GM21825 (cell line): ENCODE results near the gene SMOC1.
"Not testable (repeated sequence)": the region's sequence is repeated elsewhere in the genome, so short reads cannot be mapped to it uniquely, and the experiment has no call there.

Experiments used
- ATAC-seq: cut with Tn5 transposase; IDR thresholded peaks from one replicate; pipeline ENCODE4 v1.9.1; 2021; ENCODE audit warnings: mild to moderate bottlenecking, moderate library complexity; ENCODE audit not compliant: unreplicated experiment

The SMOC1 gene

DNA sequence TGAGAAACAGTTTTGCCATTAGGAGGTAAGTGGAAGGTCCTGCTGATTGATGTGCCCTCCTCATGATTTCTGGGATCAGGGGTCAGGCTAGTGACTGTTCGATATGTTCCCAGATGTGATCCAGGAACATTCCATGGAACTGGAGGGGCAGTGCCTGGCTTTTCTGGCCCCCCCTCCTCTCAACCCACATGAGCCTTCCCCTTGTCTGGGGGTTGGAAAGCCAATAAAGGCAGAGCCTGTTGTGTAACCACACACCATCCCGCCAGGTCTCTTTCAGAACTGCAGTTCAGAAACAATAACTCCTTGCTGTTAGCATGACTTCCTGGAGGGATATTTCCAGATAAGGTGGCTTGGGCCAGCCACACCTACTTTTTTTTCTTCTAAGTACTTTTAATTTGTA, 17.8 kb downstream of the SMOC1 start:
- no peak for ATAC-seq

DNA sequence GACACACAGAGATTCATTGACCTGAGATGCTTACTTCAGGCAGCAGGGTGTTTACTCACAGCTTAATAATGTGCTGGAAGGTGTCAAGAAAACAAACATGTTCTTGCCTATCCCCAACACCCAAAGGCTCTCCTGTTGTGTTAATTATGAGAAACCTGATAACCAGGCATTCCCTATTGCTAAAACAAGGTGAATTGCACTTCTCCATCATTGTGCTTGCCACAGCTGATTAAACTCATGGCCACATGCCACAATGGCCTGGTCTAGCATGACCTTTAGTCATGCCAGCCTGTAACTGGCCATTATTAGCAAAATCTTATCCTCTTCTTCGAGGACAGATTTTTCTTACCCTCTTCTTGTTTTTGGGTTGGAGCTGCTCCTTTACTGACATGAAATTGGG, 21.4 kb downstream of the SMOC1 start:
- no peak for ATAC-seq

DNA sequence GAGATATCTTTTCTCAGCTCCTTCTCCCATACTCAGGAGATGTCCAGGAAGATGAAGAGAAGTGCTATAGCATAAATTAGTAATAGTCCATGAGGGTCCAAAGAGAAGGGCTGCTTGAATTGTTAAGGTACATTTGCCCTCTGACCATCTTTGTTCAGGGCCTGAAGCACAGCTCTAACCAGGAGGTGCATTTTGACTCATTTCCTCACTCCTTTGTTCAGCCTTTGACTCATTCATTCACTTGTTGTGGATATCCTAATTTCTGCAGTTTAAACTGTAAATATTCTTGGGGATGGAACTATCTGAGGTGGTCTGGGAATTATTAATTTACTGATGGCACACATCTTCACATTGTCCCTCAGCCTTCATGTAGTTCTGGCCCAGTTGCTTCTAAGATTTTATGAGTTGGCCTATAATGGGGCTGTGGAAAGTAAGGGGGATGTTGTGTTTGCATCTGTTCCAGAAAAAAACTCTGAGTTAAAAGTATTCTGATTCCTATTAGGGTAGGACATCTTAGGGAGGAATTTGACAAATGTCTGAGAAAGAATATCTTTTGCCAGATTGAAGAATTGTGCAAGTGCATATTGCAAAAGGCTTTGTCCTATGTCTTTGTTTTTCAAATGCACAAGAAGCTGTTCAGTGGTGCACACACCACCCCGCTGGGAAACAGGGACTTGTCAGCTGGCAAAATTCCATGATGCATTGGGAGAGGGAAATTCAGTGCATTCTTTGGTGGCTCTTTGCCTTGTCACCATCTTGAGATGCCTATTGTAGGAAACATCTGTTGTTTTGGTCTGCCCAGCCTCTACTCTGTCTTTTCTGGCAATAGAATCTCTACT, 22.1 kb downstream of the SMOC1 start:
- ATAC-seq = no peak

DNA sequence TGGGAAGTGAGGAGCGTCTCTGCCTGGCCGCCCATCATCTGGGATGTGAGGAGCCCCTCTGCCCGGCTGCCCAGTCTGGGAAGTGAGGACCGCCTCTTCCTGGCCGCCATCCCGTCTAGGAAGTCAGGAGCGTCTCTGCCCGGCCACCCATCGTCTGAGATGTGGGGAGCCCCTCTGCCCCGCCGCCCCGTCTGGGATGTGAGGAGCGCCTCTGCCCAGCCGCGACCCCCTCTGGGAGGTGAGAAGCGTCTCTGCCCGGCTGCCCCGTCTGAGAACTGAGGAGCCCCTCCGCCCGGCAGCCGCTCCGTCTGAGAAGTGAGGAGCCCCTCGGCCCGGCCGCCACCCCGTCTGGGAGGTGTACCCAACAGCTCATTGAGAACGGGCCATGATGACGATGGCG, 23.8 kb downstream of the SMOC1 start:
- ATAC-seq = not testable (repeated sequence)

DNA sequence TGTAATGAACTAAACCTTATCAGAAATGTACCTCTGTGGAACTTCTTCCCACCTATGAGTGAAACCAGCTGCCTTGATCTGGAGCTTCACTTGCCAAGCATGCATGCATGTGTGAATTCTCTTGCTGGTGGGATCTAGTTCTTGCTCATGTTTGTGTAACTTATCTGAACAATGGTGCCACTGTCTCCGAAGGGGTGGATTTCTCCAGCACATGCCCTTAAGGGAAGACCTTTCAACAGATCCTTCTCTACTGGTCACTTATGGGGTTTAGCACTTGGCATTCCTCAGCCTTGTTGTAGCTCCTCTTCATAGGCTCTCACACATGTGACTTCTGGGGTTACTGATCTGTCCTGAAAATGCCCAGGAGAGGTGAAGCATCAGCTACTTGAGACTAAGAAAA, 25.0 kb downstream of the SMOC1 start:
- no peak for ATAC-seq

DNA sequence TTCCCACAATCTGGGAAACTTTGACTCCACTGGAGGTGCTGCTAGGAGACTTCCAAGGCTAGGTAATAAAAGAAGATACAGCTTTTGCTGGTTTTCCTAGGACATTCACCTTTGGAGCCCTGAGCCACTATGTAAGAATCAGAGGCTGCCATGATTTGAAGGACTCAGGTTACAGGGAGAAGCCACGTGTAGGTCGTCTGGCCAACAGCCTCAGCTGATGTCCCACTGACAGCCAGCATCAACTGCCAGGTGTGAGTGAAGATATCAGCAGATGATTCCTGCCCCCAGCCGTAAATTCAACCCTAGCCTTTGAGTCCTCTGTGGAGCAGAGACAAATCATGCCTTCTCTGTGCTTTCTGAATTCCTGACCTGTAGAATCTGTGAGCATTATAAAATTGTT, 27.0 kb downstream of the SMOC1 start:
- no peak for ATAC-seq

DNA sequence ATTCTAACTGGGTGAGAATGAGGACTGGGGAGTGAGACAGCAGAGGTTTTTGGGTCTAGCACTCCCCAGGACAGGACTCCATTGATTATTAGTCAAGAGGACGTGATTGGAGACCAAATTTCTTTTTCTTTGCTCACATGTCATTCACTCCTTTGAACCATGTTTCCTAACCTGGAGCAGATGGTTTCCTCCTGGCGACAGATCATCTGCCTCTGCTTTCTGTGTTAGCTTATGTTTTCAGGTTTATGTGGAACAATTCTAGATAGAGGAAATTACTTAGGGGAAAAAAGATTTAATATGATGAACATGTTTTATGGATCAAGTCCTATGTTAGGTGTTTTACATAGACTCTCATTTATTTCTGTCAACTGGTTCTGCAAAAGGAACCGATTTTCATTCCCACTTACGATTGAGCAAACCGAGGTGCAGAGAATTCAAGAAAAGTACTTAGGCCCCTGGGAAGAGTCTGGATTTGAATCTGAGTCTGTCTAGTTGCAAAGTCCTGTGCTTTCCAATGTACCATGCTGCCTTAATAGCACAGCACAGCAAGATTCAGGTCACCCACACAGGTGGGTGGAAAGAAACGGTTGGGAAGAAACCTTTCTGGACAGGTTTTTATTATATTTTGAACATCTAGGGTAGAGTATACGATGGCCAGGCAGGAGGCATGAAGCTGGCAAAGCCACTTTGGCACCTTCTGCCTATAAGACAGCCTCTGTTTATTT, 30.8 kb downstream of the SMOC1 start:
- no peak for ATAC-seq

DNA sequence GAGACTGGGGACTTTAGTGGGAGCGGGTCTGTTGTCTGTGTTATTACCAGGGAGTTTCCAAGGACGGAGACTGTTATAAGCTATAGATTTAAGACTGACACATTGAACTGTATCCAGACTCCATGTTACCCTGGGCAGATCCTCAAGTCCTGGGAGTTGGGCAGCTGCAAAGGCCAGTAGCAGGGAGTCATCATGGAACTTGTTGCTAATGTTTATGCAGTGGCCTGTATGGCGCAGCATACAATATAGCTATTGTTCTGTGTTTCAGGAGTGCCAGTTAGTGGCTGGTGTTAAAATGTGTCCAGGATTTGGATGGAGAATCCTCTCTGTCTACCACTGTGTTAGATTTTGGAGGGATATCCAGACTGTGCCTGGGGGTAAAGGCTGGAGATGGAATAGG, 31.7 kb downstream of the SMOC1 start:
- no peak for ATAC-seq

DNA sequence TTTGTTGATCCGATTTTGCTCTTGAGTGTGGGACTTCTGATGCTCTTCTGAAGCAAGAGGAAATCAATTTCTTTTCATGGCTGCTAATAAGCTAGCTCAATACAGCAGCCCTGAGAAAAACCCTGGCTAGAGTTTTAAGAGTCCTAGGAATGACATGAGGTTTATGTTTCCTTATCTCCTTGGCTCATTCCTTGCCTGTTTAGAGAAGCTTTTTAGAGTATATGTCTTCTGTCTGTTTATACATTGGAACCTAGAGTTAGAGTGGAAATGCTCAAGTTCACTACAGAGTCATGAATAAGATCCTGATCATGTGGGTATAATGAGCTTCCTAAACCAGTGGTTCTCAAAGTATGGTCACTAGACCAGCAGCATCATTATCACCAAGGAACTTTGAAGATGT, 34.5 kb downstream of the SMOC1 start:
- ATAC-seq = no peak

DNA sequence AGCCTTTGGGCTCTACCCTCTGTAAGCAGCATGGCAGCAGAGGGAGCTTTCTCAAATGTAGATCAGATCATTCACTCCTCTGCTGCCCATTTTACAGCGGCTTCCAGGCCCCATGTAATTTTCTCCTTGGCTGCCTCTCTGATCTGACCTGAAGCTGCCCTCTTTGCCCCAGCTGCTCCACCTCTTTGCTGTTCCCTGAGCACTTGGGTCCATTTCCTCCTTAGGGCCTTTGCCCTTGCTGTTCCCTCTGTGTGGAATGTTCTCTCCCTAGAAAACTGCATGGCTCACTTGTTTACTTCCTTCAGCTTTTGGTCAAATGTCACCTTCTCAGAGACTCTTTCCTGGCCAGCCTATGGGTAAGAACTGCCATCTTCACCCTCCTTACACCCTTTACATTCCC, 37.2 kb downstream of the SMOC1 start:
- ATAC-seq = no peak

DNA sequence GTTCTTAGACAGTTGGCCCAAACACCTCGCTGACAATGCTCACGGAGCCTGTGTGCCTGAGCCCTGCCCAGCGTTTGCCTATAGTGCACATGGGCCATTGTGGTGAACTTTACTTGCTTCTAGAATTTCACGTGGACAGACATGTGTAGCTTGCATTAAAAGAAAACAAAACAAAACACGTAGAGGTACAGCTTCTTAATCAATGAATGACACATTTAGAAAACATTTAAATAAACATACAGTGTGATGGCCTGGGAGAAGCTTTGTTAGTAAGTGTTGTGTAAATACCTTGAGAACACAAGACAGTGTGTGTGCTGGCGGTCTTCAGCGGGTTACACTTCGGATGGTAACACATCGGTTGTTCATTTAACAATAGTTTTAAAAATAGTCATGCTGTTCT, 38.1 kb downstream of the SMOC1 start:
- no peak for ATAC-seq

DNA sequence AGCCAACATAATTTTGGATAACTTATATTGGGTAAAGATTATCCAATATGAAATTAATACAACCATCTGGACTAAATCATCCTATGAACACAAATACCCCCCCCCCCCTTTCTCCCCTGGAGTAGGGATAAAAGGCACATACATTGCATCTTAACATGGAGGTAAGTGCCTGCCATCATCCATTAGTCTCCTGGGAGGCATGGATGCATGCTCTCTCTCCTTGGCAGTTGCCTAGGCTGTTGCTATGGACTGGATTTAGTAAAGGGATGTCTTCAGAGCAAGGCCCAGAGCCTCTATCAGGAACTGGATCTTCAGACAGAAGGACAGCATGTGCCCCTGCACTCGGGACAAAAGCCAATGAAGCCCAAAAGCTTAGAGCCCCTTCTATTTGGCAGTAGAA, 40.6 kb downstream of the SMOC1 start:
- no peak for ATAC-seq

DNA sequence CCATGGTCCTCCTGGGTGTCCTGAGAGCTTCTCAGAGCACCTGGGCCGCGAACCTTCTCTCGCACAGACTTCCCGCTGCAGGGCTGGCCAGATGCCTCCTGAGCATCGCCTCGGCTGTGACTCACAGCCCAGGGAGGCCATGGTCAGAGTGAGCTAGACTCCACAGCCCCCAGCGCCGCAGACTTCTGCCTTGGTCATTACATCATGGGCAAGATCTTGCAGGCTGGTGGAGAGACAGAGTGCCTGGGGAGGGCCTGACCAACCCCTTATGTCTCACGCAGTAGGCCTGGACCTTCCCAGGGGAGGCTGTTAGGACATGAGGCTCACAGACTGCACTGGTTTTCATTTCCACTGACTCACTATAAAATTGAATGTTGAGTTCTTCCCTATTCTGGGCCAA, 41.8 kb downstream of the SMOC1 start:
- no peak for ATAC-seq

DNA sequence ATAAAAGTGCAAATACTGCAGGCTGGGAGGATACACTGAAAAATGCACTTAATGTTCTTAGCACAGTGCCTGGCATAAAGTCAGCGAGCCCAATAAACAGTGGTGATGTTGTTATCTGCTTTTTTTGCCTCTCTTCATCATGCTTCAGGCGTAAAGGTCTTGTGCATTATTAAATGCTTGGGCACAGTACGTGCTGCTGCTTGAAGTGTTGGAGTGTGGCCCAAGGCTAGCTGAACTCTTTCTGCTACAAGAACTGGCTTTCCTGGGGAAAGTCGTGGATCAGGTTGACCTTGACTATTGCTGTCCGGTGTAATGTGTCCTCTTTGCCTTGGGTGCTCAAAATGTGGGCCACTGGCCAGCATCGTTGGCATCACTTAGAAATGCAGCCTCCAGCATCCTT, 43.0 kb downstream of the SMOC1 start:
- no peak for ATAC-seq

DNA sequence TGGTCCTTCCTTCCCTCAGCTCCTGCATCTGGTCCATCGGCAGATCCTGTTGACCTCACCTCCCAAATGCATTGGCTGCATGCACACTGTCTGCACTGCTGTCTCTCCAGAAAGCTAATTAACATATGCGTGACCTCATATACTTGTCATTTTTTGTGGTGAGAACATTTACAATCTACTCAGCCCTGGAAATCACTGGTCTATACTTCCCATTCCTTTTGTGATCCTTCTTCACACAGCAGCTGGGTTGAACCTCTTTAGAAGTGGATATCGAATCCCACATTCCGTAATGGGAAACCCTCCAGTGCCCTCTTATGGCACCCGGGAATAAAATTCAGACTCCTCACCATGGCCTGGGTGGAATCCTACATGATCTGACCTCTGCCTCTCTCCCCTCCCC, 45.0 kb downstream of the SMOC1 start:
- ATAC-seq = no peak

DNA sequence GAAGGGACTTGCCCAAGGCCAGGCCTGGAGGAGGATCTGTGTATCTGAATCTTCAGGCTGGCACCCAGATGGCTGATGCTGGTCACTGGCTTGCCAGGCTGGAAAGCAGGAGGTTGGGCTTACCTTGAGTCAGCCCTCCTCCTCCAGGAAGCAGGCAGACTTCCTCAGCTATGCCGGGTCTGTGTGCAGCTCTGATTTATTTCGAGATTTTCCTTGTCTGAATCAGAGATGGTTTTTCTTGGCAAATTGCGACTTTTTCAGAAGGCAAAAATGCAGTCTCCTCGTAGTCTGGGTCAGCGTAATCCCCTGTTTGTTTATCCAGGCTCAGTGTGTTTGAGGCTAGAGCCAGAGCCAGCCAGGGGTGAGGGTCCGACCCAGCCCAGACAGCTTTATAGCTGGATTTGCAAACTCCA, 48.9 kb downstream of the SMOC1 start:
- no peak for ATAC-seq

DNA sequence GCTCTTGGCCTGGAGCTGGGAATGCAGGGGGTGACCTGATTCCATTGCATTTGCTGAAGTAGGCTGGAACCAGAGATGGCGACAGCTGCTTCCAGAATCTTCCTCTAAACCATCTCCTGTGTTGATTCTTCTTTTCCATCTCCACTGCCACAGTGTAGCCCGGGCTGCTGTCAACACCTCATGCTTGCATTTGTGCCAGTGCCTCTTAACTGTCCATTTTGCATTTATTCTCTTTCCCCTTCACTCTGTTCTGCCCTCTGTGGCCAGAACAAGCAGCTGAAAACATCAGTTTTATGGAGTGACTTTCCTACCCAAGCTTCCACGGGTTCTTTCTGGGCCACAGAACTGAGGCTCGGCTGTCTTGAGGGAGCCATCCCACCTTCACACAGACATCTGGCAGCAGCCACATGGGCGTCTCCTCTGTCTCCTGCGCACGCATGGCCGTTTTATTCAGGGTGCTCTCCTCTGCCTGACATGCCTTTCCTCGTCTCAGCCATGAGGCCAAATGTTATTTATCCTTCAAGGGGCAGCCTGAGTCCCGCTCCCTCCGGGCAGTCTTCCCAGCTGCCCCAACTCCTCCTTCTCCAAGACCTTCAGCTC, 51.7 kb downstream of the SMOC1 start:
- no peak for ATAC-seq

DNA sequence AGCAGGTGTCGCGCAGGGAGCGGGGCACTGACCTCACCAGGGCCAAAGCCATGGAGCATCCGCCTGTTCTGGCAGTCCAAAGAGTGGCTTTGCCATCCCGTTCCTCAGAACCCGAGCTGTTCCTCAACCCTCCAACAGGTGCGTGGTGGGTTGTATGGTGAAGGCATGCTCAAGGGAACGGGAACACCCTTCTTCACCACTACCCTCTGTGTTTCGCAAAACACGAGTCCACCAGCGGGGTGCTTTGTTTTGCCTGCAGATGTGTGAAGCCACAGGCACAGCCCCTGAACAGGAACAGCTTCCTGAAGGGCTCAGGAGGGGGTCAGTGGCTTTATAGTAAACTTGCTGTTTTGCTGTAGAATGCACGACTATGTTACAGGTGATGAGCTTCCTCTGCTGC, 52.7 kb downstream of the SMOC1 start:
- no peak for ATAC-seq

DNA sequence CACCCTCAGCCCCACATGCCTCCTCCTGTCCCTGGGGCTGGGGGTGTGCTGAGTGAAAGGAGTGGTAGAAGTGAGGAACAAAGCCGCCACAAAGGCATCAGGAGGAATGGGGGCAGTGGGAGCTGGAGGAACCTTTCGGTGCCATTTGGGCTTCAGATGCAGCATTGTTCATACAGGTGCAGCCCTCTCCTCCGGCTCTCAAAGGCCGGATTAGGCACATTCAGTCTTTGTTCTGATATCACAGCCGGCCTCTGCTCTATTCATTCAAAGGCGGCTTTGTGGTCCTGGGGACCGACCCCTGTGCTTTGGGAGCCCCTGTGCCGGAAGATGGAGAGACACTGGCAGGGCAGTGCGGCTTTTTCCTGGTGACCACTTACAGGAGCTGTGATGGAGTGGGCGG, 53.2 kb downstream of the SMOC1 start:
- ATAC-seq = no peak

DNA sequence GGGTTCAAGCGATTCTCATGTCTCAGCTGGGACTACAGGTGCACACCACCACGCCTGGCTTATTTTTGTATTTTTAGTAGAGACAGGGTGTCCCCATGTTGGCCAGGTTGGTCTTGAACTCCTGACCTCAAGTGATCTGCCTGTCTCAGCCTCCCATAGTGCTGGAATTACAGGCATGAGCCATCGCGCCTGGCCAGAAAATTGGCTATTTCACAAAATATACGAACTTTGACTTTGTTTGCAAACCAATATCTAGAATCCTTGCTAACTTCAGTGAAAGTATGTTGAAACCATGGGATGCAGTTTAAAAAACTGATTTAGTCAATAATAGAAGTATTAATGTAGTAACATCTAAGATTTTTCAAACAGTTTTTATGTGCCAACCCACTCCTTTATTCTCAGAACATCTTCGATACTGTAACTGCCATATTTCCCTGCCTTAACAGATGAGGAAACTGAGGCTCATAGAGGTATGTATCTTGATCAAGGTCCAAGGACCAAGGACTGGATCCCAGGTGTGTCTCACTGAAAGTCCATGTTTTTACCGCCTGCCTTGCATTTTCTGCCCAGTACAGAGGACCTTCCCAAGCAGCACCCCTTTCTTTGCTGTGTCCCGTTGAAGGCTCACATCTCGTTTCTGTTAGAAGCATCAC, 54.5 kb downstream of the SMOC1 start:
- no peak for ATAC-seq

DNA sequence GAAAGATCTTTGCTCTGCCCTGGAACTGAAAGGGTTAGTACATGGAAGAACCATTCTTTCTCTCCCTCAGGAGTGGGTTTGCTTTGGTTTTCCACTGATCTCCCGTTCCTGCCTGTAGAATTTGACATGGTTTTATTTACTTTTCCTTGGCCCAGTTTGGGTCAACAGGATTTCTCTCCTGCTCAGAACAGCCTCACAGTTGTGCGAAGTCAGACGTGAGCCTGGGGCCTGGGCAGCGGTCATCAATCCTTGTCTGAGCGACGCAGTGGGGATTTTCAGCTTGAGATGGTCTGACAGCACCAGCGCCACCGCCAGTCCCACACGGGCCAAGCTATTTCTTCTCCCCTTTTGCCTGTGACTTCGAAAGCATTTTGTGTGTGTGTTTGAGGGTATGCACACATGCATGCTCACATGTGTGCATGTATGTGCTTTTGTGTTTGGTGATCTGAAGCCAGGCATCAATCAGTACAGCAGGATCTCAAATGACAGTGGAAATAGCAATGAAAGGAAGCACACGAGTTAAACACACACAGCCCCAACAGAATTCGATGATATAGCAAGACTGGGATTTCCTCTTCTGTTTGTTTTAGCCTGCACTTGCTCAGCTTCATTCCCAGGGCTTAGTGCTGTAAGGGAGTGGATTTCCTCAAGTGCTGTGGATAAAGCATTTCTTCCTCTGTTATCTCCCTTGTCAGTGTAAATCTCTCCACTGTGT, 58.3 kb downstream of the SMOC1 start:
- ATAC-seq = no peak
